Progenitor cell of endocrine pancreas (in vitro differentiated cells): ENCODE measurements around the gene SERPINB2. TPM values are rescaled to one million over a fixed set of nuclear protein-coding genes. Genes with fewer than 3 reads are reported as not detected.

Experiments
- DNase-seq: peaks from one replicate; pipeline ENCODE4 v3.0.0; 2021; ENCODE audit warnings: low spot score; ENCODE audit not compliant: unreplicated experiment
- H3K27ac Mint-ChIP-seq: 2 replicates; pipeline ENCODE4 v1.8.0; 2021; ENCODE audit warnings: mild to moderate bottlenecking, moderate library complexity, mixed read lengths
- H3K27me3 Mint-ChIP-seq: 2 replicates; pipeline ENCODE4 v1.8.0; 2021; ENCODE audit warnings: mixed read lengths
- H3K36me3 Mint-ChIP-seq: 2 replicates; pipeline ENCODE4 v1.8.0; 2022; ENCODE audit warnings: mixed read lengths; ENCODE audit not compliant: insufficient read depth
- H3K4me1 Mint-ChIP-seq: 2 replicates; pipeline ENCODE4 v1.8.0; 2021; ENCODE audit warnings: low read depth, mixed read lengths
- H3K4me3 Mint-ChIP-seq: 2 replicates; pipeline ENCODE4 v1.8.0; 2021; ENCODE audit warnings: low read depth, mild to moderate bottlenecking, moderate library complexity, mixed read lengths
- H3K9me3 Mint-ChIP-seq: 2 replicates; pipeline ENCODE4 v1.8.0; 2021; ENCODE audit warnings: low read depth, mixed read lengths
- total RNA-seq: library from RNA; stranded (reverse); gene quantifications from 2 replicates; pipeline ENCODE4 v1.2.1, GENCODE V29; 2021
- TF ChIP-seq, protein P1 (sequence below): fragments of 200-600 bp; sonication (generic); IDR thresholded peaks from one replicate; pipeline ENCODE4 v1.5.0; 2021; ENCODE audit warnings: antibody characterized with exemption, mild to moderate bottlenecking; ENCODE audit not compliant: unreplicated experiment

SERPINB2 gene
- total RNA-seq, 1 donor from 2014 or later: not detected

- Mint-ChIP-seq H3K27me3 (no peaks in the 10 kb centered on the region), H3K27ac (no peak overlapping the region), H3K4me3 (no peak overlapping the region), H3K4me1 (peaks cover 8% of the 10 kb centered on the region), H3K9me3 (no peaks in the 10 kb centered on the region), H3K36me3 (no peaks in the 10 kb centered on the region)
- no peak for DNase-seq
- TF ChIP-seq, protein P1, sequence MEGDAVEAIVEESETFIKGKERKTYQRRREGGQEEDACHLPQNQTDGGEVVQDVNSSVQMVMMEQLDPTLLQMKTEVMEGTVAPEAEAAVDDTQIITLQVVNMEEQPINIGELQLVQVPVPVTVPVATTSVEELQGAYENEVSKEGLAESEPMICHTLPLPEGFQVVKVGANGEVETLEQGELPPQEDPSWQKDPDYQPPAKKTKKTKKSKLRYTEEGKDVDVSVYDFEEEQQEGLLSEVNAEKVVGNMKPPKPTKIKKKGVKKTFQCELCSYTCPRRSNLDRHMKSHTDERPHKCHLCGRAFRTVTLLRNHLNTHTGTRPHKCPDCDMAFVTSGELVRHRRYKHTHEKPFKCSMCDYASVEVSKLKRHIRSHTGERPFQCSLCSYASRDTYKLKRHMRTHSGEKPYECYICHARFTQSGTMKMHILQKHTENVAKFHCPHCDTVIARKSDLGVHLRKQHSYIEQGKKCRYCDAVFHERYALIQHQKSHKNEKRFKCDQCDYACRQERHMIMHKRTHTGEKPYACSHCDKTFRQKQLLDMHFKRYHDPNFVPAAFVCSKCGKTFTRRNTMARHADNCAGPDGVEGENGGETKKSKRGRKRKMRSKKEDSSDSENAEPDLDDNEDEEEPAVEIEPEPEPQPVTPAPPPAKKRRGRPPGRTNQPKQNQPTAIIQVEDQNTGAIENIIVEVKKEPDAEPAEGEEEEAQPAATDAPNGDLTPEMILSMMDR: no peak
Observed at GRCh38 chr18:63878343-63878742, 9.2 kb upstream of the SERPINB2 start.

DNA sequence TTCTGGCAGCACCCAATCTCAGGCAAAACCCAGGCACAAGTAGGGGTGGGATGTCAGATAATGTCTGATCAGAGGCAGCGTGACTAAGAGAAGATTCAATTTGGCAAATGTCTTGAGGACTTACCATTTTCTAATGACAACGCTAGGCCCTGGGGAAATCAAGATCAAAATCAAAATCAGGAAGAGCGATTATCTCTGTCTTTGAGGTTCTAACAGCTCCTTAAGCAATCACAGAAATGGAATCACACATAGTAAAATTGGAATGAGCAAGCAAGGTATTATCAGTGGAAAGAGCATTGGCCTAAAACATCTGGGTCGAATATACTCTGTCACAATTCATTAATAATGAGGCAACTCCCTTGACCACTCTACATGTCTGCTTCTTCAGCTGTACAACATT, 8.6 kb upstream of the SERPINB2 start:
- no peak overlapping the region for H3K4me3 Mint-ChIP-seq

GRCh38 chr18:63879709-63880108, 7.8 kb upstream of the SERPINB2 start:
- H3K27ac Mint-ChIP-seq: no peak overlapping the region
- no peak overlapping the region for H3K4me3 Mint-ChIP-seq

More for the DNA sequence above, 8.6 kb upstream of the SERPINB2 start:
- no peaks in the 10 kb centered on the region for H3K9me3 Mint-ChIP-seq
- no peak for DNase-seq
- H3K4me1 Mint-ChIP-seq: peaks cover 8% of the 10 kb centered on the region
- no peaks in the 10 kb centered on the region for H3K36me3 Mint-ChIP-seq
- TF ChIP-seq, protein P1: no peak
- no peak overlapping the region for H3K27ac Mint-ChIP-seq
- no peaks in the 10 kb centered on the region for H3K27me3 Mint-ChIP-seq

GRCh38 chr18:63881851-63882250, 5.7 kb upstream of the SERPINB2 start:
- Mint-ChIP-seq H3K4me3 (no peak overlapping the region), H3K27me3 (peaks cover 3% of the 10 kb centered on the region)
- TF ChIP-seq, protein P1: no peak

More at GRCh38 chr18:63879709-63880108, 7.8 kb upstream of the SERPINB2 start:
- Mint-ChIP-seq H3K9me3 (no peaks in the 10 kb centered on the region), H3K4me1 (peaks cover 11% of the 10 kb centered on the region), H3K36me3 (no peaks in the 10 kb centered on the region), H3K27me3 (no peaks in the 10 kb centered on the region)
- TF ChIP-seq, protein P1: no peak
- DNase-seq: no peak

DNA sequence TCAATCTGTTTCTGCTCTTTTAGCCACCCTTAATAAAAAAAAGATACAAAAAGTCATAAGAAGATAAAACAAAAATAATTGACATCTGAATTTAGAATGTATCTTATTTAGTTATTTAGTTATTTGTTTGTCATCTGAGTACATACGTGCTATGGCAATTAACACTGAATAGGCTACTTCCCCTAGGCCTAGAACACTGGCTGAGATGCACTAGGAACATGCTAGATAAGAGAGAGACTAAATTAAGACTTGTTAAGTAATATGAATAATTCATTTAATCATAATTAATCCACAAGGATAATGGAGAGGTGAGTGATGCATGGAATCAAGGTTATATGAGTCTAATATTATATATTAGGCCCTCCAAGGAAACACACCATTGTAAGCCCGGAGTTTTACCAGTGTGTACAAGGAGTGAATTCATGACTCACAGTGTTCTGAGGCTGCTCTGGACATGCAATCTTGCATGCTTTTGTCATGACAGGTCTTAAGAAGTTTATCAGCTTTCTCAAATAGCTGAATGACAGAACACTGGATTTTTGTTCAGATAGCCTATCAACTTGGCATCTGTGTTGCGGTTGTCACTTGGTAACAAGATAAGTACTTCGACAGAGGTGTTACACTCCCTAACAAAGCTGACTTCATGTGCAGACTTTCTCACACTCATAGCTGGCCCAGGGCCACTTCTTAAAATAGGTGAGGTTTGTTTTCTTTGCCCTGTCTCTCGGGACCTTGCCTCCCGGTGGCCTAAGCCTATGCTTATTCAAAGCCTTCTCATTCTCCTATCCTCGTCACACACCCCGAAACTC, 5.0 kb upstream of the SERPINB2 start:
- no peak overlapping the region for H3K4me3 Mint-ChIP-seq
- H3K9me3 Mint-ChIP-seq: no peaks in the 10 kb centered on the region
- DNase-seq: no peak
- peaks cover 12% of the 10 kb centered on the region for H3K4me1 Mint-ChIP-seq
- peaks cover 3% of the 10 kb centered on the region for H3K27me3 Mint-ChIP-seq
- no peaks in the 10 kb centered on the region for H3K36me3 Mint-ChIP-seq
- TF ChIP-seq, protein P1: no peak
- peak overlapping the region; percentile 89 for H3K27ac Mint-ChIP-seq

More at GRCh38 chr18:63881851-63882250, 5.7 kb upstream of the SERPINB2 start:
- H3K36me3 Mint-ChIP-seq: no peaks in the 10 kb centered on the region
- no peak for DNase-seq
- peaks cover 12% of the 10 kb centered on the region for H3K4me1 Mint-ChIP-seq
- no peaks in the 10 kb centered on the region for H3K9me3 Mint-ChIP-seq
- no peak overlapping the region for H3K27ac Mint-ChIP-seq
